Measurements from ENCODE around the gene LETMD1.

DNA sequence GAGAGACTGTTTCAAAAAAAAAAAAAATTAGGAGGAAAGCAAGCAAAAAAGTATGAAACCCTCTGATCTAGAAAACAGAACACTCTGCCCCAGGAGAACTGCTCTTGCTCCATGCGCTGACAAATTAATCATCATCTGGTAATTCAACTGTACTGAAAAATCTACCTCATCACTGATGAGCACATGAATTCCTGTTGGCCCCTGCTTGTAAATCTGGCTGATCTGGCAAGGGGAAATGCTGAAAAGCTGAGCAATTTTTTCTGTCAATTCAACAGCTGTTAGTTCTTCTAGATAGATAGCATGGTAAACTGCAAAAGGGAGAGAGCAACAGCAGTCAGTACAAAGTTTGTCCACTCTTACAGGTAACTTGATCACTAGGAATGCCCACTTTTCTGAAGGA lies 50.5 kb downstream of the LETMD1 start:
- TF ChIP-seq EZH2phosphoT487 (conservative IDR thresholded peaks at IDR 0.05; ENCODE audit: low read length) (no peak), CTCF (IDR thresholded peaks at IDR 0.05; ENCODE audit: insufficient read depth, low read length, poor library complexity, severe bottlenecking) (no peak)
